Measurements from ENCODE around the gene ZNF471.

The ZNF471 gene

GRCh38 chr19:56572589-56572988 lies 64.9 kb downstream of the ZNF471 start:
- in situ Hi-C loops (cut with MboI; ENCODE audit: low sequenced_read_pairs), result no loop called here

DNA sequence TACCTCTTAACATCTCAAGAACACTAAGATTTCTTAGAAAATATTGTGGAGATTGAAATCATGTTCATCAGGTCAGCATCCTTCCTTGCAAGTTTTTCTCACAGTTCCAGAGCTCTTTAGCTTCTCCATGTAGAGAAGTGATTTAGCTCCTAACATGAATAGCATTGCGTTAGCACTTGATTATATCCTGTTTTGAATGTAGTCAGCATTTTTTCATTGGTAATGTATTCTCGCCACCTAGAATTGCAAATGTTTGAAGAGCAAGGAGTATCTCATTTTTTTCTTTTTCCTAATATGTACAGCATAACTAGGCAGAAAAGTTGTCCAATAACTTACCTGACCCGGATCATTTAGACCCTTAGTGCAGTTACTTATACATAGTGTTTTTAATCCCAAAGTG lies 66.3 kb downstream of the ZNF471 start:
- in situ Hi-C loops (cut with MboI; ENCODE audit: low sequenced_read_pairs), result no loop called here

GRCh38 chr19:56577719-56578602 lies 70.3 kb downstream of the ZNF471 start:
- in situ Hi-C loops (cut with MboI; ENCODE audit: low sequenced_read_pairs), result no loop called here
